SK-N-MC (cell line): ENCODE results near the gene PODXL2.

Experiments used
- DNase-seq: peaks from one replicate; pipeline ENCODE4 v3.0.0-alpha.2; 2011; ENCODE audit warnings: low read depth, low spot score
- H3K27ac ChIP-seq: fragments of 200-600 bp; sonication (generic); 2 replicates; pipeline ENCODE4 v1.5.1; 2016; ENCODE audit warnings: mixed run types
- H3K36me3 ChIP-seq: fragments of 200-600 bp; sonication (generic); 2 replicates; pipeline ENCODE4 v1.6.1; 2017; ENCODE audit warnings: antibody characterized with exemption, low read length, mixed read lengths; ENCODE audit not compliant: insufficient read depth
- H3K4me3 ChIP-seq: fragments of 200-600 bp; sonication (generic); 2 replicates; pipeline ENCODE4 v1.5.1; 2016
- H3K9ac ChIP-seq: fragments of 200-600 bp; sonication (generic); 2 replicates; pipeline ENCODE4 v1.8.0; 2017; ENCODE audit warnings: mixed run types, mixed read lengths; ENCODE audit not compliant: insufficient read length
- H3K9me3 ChIP-seq: fragments of 200-600 bp; sonication (generic); 2 replicates; pipeline ENCODE4 v1.6.1; 2017; ENCODE audit warnings: low read depth, mild to moderate bottlenecking, antibody characterized with exemption, low read length, moderate library complexity, mixed read lengths
- EZH2 ChIP-seq: fragments of 200-600 bp; sonication (generic); IDR thresholded peaks from one replicate; pipeline ENCODE4 v1.6.1; 2017; ENCODE audit warnings: antibody characterized with exemption
- FOXP2 ChIP-seq: optimal IDR thresholded peaks from 2 replicates; pipeline ENCODE3; 2011; ENCODE audit warnings: mild to moderate bottlenecking, moderate library complexity; ENCODE audit not compliant: insufficient read depth; ENCODE audit errors: extremely low read length, control extremely low read depth
- POLR2AphosphoS5 ChIP-seq: IDR thresholded peaks from 2 replicates; pipeline ENCODE4 v1.6.1; 2012; ENCODE audit warnings: mild to moderate bottlenecking, low read depth, low read length, borderline replicate concordance

Gene PODXL2

GRCh38 chr3:127630811-127631714 is 2.1 kb downstream of the PODXL2 start:
- no peak for DNase-seq
- Histone ChIP-seq H3K4me3 (no peak overlapping the region), H3K27ac (no peak overlapping the region), H3K9me3 (no peaks in the 10 kb centered on the region), H3K9ac (no peak overlapping the region), H3K36me3 (no peaks in the 10 kb centered on the region)
- TF ChIP-seq POLR2AphosphoS5 (no peak), FOXP2 (no peak), EZH2 (no peak)

DNA sequence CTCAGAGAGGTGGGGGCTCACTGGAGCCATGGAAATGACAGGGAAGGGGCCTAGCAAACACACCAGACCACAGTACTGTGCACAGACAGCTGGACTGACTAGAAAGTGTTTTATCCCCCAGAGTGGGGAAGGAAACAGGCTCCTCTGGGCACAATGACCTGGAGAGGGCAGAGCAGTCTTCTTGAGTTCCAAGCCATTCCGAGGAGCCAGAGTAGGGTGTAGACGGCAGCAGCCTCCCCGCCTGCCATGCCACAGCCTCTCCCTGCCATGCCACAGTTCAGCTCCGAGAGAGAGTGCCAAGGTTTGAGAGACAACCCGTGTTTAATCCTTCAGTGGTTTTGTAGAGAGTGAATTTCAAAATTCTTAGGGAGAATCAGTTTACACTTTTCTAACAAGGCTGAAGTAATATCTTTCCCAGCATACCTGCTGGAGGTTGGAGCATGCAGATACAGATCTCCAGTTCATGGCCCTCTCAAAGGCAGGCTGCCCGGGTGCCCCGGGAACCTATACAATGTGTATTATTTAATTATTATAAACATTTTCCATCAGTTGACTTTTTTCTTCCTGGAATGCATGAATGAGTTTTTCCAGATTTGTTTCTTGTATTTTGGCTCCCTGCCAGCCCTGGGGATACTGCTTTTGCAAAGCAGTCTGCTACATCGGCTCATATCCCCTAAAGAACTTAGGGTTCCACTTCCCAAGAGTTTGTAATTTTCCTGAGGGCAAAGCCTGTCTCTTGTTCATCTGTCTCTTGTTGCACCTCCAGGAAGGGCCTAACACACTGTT is 3.2 kb downstream of the PODXL2 start:
- no peaks in the 10 kb centered on the region for H3K36me3 ChIP-seq
- no peak overlapping the region for H3K4me3 ChIP-seq
- TF ChIP-seq FOXP2 (no peak), EZH2 (no peak), POLR2AphosphoS5 (no peak)
- H3K9ac ChIP-seq, result no peak overlapping the region
- H3K27ac ChIP-seq, result no peak overlapping the region
- peak; percentile 18 for DNase-seq
- H3K9me3 ChIP-seq, result no peaks in the 10 kb centered on the region

DNA sequence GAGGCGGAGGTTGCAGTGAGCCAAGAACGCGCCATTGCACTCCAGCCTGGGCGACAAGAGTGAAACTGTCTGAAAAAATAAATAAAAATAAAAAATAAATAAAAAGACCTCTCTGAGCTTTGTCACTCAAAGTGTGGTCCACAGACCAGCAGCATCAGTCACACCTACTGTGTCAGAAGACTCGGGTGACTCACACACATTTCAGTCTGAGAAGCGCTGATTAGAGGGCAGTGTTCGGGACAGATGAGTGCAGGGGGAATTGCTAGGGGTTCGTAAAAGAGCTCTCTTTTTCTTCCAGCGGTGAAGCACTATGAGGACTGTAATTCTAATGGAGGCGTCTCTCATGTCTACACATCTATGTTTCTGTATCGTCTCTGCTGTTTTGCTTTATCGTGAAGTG is 5.7 kb downstream of the PODXL2 start:
- peaks cover 5% of the 10 kb centered on the region for H3K36me3 ChIP-seq
- no peak overlapping the region for H3K27ac ChIP-seq
- H3K4me3 ChIP-seq, result no peak overlapping the region
- DNase-seq, result no peak
- TF ChIP-seq EZH2 (no peak), POLR2AphosphoS5 (no peak), FOXP2 (no peak)
- H3K9me3 ChIP-seq, result no peaks in the 10 kb centered on the region
- no peak overlapping the region for H3K9ac ChIP-seq

GRCh38 chr3:127637546-127637945 is 8.6 kb downstream of the PODXL2 start:
- Histone ChIP-seq H3K9me3 (no peaks in the 10 kb centered on the region), H3K4me3 (no peak overlapping the region), H3K9ac (no peak overlapping the region), H3K36me3 (peaks cover 10% of the 10 kb centered on the region), H3K27ac (no peak overlapping the region)
- TF ChIP-seq POLR2AphosphoS5 (no peak), FOXP2 (no peak), EZH2 (no peak)
- DNase-seq, result no peak

DNA sequence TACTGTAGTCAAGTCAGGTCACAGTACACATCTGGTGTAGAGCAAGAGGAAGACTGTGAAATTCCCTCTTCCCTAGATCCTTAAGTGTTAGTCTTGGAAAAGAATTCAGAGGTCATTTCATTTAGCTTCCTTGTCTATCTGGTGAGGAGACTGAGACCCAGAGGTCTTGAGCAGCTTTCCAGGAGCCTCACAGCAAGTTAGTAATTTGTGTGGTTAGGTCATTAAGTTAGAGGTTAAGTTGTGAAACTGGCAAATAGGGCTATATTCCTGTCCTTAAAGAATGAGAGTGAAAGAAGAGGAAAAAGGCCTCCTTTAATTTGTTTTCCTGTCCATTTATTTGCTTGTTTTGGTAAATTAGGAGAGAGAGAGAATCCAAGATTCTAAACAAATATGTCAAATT is 9.0 kb downstream of the PODXL2 start:
- TF ChIP-seq FOXP2 (no peak), POLR2AphosphoS5 (no peak), EZH2 (no peak)
- H3K27ac ChIP-seq, result no peak overlapping the region
- H3K4me3 ChIP-seq, result no peak overlapping the region
- DNase-seq, result no peak
- H3K36me3 ChIP-seq, result peaks cover 12% of the 10 kb centered on the region
- no peaks in the 10 kb centered on the region for H3K9me3 ChIP-seq
- no peak overlapping the region for H3K9ac ChIP-seq

DNA sequence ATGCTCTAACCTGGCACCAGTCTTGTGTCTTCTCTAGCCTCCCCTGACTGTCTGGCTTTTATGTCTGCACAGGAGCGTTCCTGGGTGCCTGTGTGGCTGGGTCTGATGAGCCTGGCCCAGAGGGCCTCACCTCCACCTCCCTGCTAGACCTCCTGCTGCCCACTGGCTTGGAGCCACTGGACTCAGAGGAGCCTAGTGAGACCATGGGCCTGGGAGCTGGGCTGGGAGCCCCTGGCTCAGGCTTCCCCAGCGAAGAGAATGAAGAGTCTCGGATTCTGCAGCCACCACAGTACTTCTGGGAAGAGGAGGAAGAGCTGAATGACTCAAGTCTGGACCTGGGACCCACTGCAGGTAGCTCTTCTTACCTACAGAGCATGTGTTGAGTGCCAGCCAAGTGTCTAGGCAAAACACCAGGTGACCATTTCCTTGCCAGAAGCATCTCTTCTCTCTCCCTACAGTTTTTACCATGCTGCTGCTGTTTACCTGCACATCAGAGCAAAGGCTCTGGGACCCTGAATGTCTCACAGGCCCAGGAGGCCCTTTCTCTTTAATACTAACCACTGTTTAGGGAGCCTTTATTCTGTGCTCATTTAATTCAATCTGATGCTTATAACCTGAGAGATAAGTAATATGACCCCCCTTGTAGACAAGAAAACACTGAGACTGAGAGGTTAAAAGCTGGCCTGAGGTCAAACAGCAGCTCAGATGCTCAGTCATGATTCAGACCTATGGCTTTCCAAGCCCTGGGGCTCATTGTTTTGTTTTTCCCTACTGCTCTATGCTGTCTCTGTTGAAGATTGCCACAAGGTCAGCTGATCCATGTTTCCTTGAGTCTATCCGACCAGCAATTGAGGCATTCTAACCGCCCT is 10.4 kb downstream of the PODXL2 start:
- DNase-seq, result no peak
- Histone ChIP-seq H3K9me3 (no peaks in the 10 kb centered on the region), H3K27ac (no peak overlapping the region), H3K4me3 (no peak overlapping the region), H3K9ac (no peak overlapping the region), H3K36me3 (peaks cover 20% of the 10 kb centered on the region)
- TF ChIP-seq EZH2 (no peak), FOXP2 (no peak), POLR2AphosphoS5 (no peak)

GRCh38 chr3:127640042-127640355 is 11.0 kb downstream of the PODXL2 start:
- TF ChIP-seq EZH2 (no peak), FOXP2 (no peak), POLR2AphosphoS5 (no peak)
- Histone ChIP-seq H3K9ac (no peak overlapping the region), H3K9me3 (no peaks in the 10 kb centered on the region), H3K27ac (no peak overlapping the region), H3K4me3 (no peak overlapping the region), H3K36me3 (peaks cover 25% of the 10 kb centered on the region)
- DNase-seq, result no peak
